Right cardiac atrium (tissue), 5 donors: ENCODE data around the gene KAZALD1. TPM values are rescaled to one million over a fixed set of nuclear protein-coding genes. Genes with fewer than 3 reads are reported as not detected.
"Not testable (repeated sequence)": the region's sequence is repeated elsewhere in the genome, so short reads cannot be mapped to it uniquely, and the experiment has no call there.

Experiments used
- ATAC-seq, 2 donors: fragments of 200-7000 bp; cut with Tn5 transposase; one replicate each; pipeline versions ENCODE4 v1.8.0 to v1.9.1; 2020; ENCODE audit warnings: moderate library complexity in 2 of 2, mild to moderate bottlenecking in 1 of 2
- DNase-seq, 3 donors: peaks; one replicate each; pipeline ENCODE4 v3.0.0-alpha.2; 2020
- H3K27ac ChIP-seq: one replicate; pipeline ENCODE4 v1.5.1; 2013; ENCODE audit warnings: mild to moderate bottlenecking, low read length, control low read depth, moderate library complexity
- H3K27me3 ChIP-seq: one replicate; pipeline ENCODE4 v1.6.1; 2013; ENCODE audit not compliant: control insufficient read depth, insufficient read depth
- H3K4me1 ChIP-seq: one replicate; pipeline ENCODE4 v1.6.1; 2013; ENCODE audit warnings: low read length; ENCODE audit not compliant: control insufficient read depth, insufficient read depth
- H3K4me3 ChIP-seq: one replicate; pipeline ENCODE4 v1.5.1; 2013; ENCODE audit warnings: low read length, control low read depth
- H3K9me3 ChIP-seq: one replicate; pipeline ENCODE4 v1.6.1; 2013; ENCODE audit warnings: low read length; ENCODE audit not compliant: control insufficient read depth
- WGBS: extraction: QIAGEN DNeasy Blood & Tissue Kit; methylation state at CpG from one replicate; pipeline ENCODE4 v1.1.7; 2013; 5-methylcytosine and 5-hydroxymethylcytosine counted together
- intact Hi-C, 4 donors: fragments of 100-400 bp; cut with DNase I; formaldehyde crosslinking; loops; one replicate each; pipeline versions ENCODE4 v1.11.0 to v1.14.0; 2022 to 2023
- polyA plus RNA-seq: library from polyadenylated mRNA; stranded (reverse); fragments of 200-250 nt; gene quantifications from one replicate; pipeline ENCODE4 v1.2.3, GENCODE V29; 2013
- total RNA-seq, 4 donors: library from RNA; stranded (reverse); fragmentation: NEBNext Ultra II Directional; extraction: Animal tissue kit (Norgen Biotek cat#: 25700); gene quantifications; one replicate each; pipeline ENCODE4 v1.2.1, GENCODE V29; 2021
- donor health status: healthy with polysubstance abuse.
- donor health status: DM: no; HTN: yes; CAD: no.
- donor health status: DM: no; HTN: no; CAD: no.
- donor health status: DM: no; HTN: yes; CAD: no; lungs with severe emphysema.
- donor health status: DM: yes; HTN: yes; CAD: no.

KAZALD1 gene
- total and polyA plus RNA-seq, 5 donors: 6.7 to 19.1 (median 13.3) TPM

- Histone ChIP-seq H3K4me3 (peak within 1 kb of the TSS; percentile 60), H3K9me3 (no peaks in the 10 kb centered on the region), H3K27ac (peak within 1 kb of the TSS; percentile 80), H3K4me1 (peaks cover 2% of the 10 kb centered on the region), H3K27me3 (no peaks in the 10 kb centered on the region)
- under 1% methylated on average over 38 of the region's 38 CpGs for WGBS
- ATAC-seq: peak; percentile 88 to 92
- peak; percentile 97 to 99 (median 99) for DNase-seq
- intact Hi-C loops: no loop called here
These were observed 30.5 kb upstream of the KAZALD1 start, which contains the start of the genes PDZD7 and SFXN3 for GRCh38 chr10:101031128-101031795. Gene PDZD7, minus strand, starts transcription at chr10:101031129. Its CDS starts 910 bp downstream, at chr10:101030219. Gene SFXN3, plus strand, starts transcription at chr10:101031234. Its CDS starts 3,461 bp downstream, at chr10:101034695.

GRCh38 chr10:101031796-101032636 is 29.8 kb upstream of the KAZALD1 start:
- ATAC-seq (peak; percentile 77 to 81), DNase-seq (peak; percentile 87 to 95 (median 95))
- peak overlapping the region; percentile 60 for H3K4me3 ChIP-seq
- WGBS: under 1% methylated on average over 47 of the region's 47 CpGs
- intact Hi-C loops: no loop called here
- H3K27me3 ChIP-seq: no peaks in the 10 kb centered on the region
- H3K9me3 ChIP-seq: no peaks in the 10 kb centered on the region
- H3K27ac ChIP-seq: peak overlapping the region; percentile 80
- H3K4me1 ChIP-seq: peaks cover 2% of the 10 kb centered on the region

GRCh38 chr10:101032637-101033224 is 29.1 kb upstream of the KAZALD1 start:
- intact Hi-C loops: no loop called here
- ATAC-seq: peak; percentile 70 to 85
- peak overlapping the region; percentile 60 for H3K4me3 ChIP-seq
- no peaks in the 10 kb centered on the region for H3K9me3 ChIP-seq
- peak; percentile 81 to 85 (median 82) for DNase-seq
- 9% methylated on average over 6 of the region's 6 CpGs for WGBS
- H3K4me1 ChIP-seq: peaks cover 2% of the 10 kb centered on the region
- peak overlapping the region; percentile 80 for H3K27ac ChIP-seq
- no peaks in the 10 kb centered on the region for H3K27me3 ChIP-seq

- intact Hi-C loops: no loop called here
- no peaks in the 10 kb centered on the region for H3K9me3 ChIP-seq
These were observed 28.5 kb upstream of the KAZALD1 start for GRCh38 chr10:101033276-101033675.

GRCh38 chr10:101034404-101034803 is 27.4 kb upstream of the KAZALD1 start:
- H3K4me1 ChIP-seq, H3K27ac ChIP-seq, H3K27me3 ChIP-seq, DNase-seq, H3K4me3 ChIP-seq, ATAC-seq, H3K9me3 ChIP-seq, intact Hi-C loops: not testable (repeated sequence)
- 90% methylated on average over 4 of the region's 4 CpGs for WGBS

More at GRCh38 chr10:101033276-101033675, 28.5 kb upstream of the KAZALD1 start:
- Histone ChIP-seq H3K27ac (no peak overlapping the region), H3K27me3 (no peaks in the 10 kb centered on the region), H3K4me1 (peaks cover 2% of the 10 kb centered on the region), H3K4me3 (peak overlapping the region; percentile 60)
- WGBS: 68% methylated on average over 3 of the region's 3 CpGs
- DNase-seq: no peak
- ATAC-seq: no peak

GRCh38 chr10:101035314-101035713 is 26.5 kb upstream of the KAZALD1 start:
- ATAC-seq: no peak
- Histone ChIP-seq H3K4me1 (peaks cover 2% of the 10 kb centered on the region), H3K27me3 (no peaks in the 10 kb centered on the region), H3K27ac (no peak overlapping the region), H3K4me3 (no peak overlapping the region), H3K9me3 (no peaks in the 10 kb centered on the region)
- DNase-seq: no peak
- intact Hi-C loops: no loop called here
- 89% methylated on average over 7 of the region's 7 CpGs for WGBS

- ATAC-seq (no peak), DNase-seq (no peak)
- WGBS: 85% methylated on average over 10 of the region's 10 CpGs
- Histone ChIP-seq H3K27ac (no peak overlapping the region), H3K4me3 (no peak overlapping the region), H3K4me1 (peaks cover 2% of the 10 kb centered on the region), H3K9me3 (no peaks in the 10 kb centered on the region), H3K27me3 (no peaks in the 10 kb centered on the region)
- intact Hi-C loops: no loop called here
These were observed 25.7 kb upstream of the KAZALD1 start for GRCh38 chr10:101035916-101036702.

GRCh38 chr10:101036726-101037125 is 25.1 kb upstream of the KAZALD1 start:
- Histone ChIP-seq H3K4me3 (no peak overlapping the region), H3K9me3 (no peaks in the 10 kb centered on the region), H3K27me3 (no peaks in the 10 kb centered on the region), H3K4me1 (peaks cover 2% of the 10 kb centered on the region), H3K27ac (no peak overlapping the region)
- 79% methylated on average over 7 of the region's 7 CpGs for WGBS
- intact Hi-C loops: no loop called here
- DNase-seq (no peak), ATAC-seq (no peak)

GRCh38 chr10:101038484-101038883 is 23.3 kb upstream of the KAZALD1 start:
- WGBS: 65% methylated on average over 5 of the region's 5 CpGs
- no peak for ATAC-seq

GRCh38 chr10:101040061-101040460 is 21.7 kb upstream of the KAZALD1 start:
- 89% methylated on average over 3 of the region's 3 CpGs for WGBS
- DNase-seq (no peak), ATAC-seq (no peak)
- no peaks in the 10 kb centered on the region for H3K27me3 ChIP-seq
- no peaks in the 10 kb centered on the region for H3K9me3 ChIP-seq
- H3K27ac ChIP-seq: no peak overlapping the region
- intact Hi-C loops: loop anchor here in 2 of 4 donors (2.0 kb wide), 1 partner anchor 27 kb away; no protein-coding TSS in a partner anchor
- H3K4me1 ChIP-seq: no peaks in the 10 kb centered on the region
- H3K4me3 ChIP-seq: no peak overlapping the region

More at GRCh38 chr10:101038484-101038883, 23.3 kb upstream of the KAZALD1 start:
- DNase-seq: no peak
- no peak overlapping the region for H3K4me3 ChIP-seq
- H3K9me3 ChIP-seq: no peaks in the 10 kb centered on the region
- intact Hi-C loops: no loop called here
- no peaks in the 10 kb centered on the region for H3K27me3 ChIP-seq
- H3K27ac ChIP-seq: no peak overlapping the region
- no peaks in the 10 kb centered on the region for H3K4me1 ChIP-seq
